Transverse colon (tissue), 4 donors: Measurements from ENCODE around the gene CENPB. TPM values are rescaled to one million over a fixed set of nuclear protein-coding genes. Genes with fewer than 3 reads are reported as not detected.

Experiments used
- DNase-seq: peaks from one replicate; pipeline ENCODE4 v3.0.0-alpha.2; 2019
- H3K27ac ChIP-seq, 4 donors: fragments of 200-600 bp; sonication (generic); 2 replicates each; pipeline ENCODE4 v1.5.1; 2016 to 2018; ENCODE audit warnings: inconsistent platforms in 4 of 4
- H3K27me3 ChIP-seq: fragments of 200-600 bp; sonication (generic); 2 replicates; pipeline ENCODE4 v1.5.1; 2017; ENCODE audit warnings: inconsistent platforms
- H3K36me3 ChIP-seq, 4 donors: fragments of 200-600 bp; sonication (generic); 2 replicates each; pipeline ENCODE4 v1.5.1; 2017 to 2019; ENCODE audit warnings: inconsistent platforms in 4 of 4
- H3K4me1 ChIP-seq, 4 donors: fragments of 200-600 bp; sonication (generic); 2 replicates each; pipeline ENCODE4 v1.5.1; 2017 to 2020; ENCODE audit warnings: inconsistent platforms in 4 of 4
- H3K4me3 ChIP-seq, 4 donors: fragments of 200-600 bp; sonication (generic); 1 replicate in 1 of 4; 2 replicates in 3 of 4; pipeline versions ENCODE4 v1.5.1 to v1.6.1; 2017 to 2019; ENCODE audit warnings: inconsistent platforms in 4 of 4
- H3K9me3 ChIP-seq, 2 donors: fragments of 200-600 bp; sonication (generic); 2 replicates each; pipeline ENCODE4 v1.5.1; 2017 to 2019; ENCODE audit warnings: inconsistent platforms in 2 of 2
- EP300 ChIP-seq: sonication (generic); formaldehyde crosslinking; IDR thresholded peaks from one replicate; pipeline ENCODE4 v1.6.1; 2017; ENCODE audit warnings: antibody characterized with exemption, low read depth
- POLR2A ChIP-seq: fragments of 450-650 bp; IDR thresholded peaks from one replicate; pipeline ENCODE4 v1.6.1; 2016; ENCODE audit warnings: antibody characterized with exemption, mild to moderate bottlenecking, moderate library complexity
- POLR2AphosphoS5 ChIP-seq, 3 donors: sonication (generic); formaldehyde crosslinking; IDR thresholded peaks; one replicate each; pipeline ENCODE4 v1.6.1; 2016; ENCODE audit warnings: antibody characterized with exemption in 3 of 3
- WGBS, 2 donors: methylation state at CpG; one replicate each; pipeline ENCODE4 v1.1.5; 2018; ENCODE audit warnings: low coverage in 1 of 2; 5-methylcytosine and 5-hydroxymethylcytosine counted together
- in situ Hi-C, 4 donors: fragments of 200-750 bp; cut with MboI; loops; one replicate each; pipeline versions ENCODE4 v1.15.0 to v1.15.1; 2017; ENCODE audit warnings: low sequenced_read_pairs in 3 of 4, low pct_ligation_motif_present in 1 of 4, low pct_unique_long_range_greater_than_20kb in 1 of 4
- intact Hi-C: fragments of 100-400 bp; cut with DNase I; formaldehyde crosslinking; loops from one replicate; pipeline ENCODE4 v1.15.1; 2023; ENCODE audit warnings: low total_unique reads
- total RNA-seq, 4 donors: library from RNA; depleted of rRNA; stranded (reverse); fragments of >200 nt; gene quantifications; one replicate each; pipeline ENCODE4 v1.1.0, GENCODE V29; 2016
- TF ChIP-seq, protein P1 (sequence below), 5 experiments: fragments of 200-600 bp in 3 of 5; fragments of 450-650 bp in 2 of 5; sonication (generic) in 3 of 5; IDR thresholded peaks; 1 replicate in 2 of 5; 2 replicates in 3 of 5; pipeline ENCODE4 v1.5.1; 2016 to 2017; ENCODE audit warnings: antibody characterized with exemption in 5 of 5, inconsistent platforms in 3 of 5, mild to moderate bottlenecking in 2 of 5, moderate library complexity in 1 of 5

Gene CENPB
- total RNA-seq, 4 donors from 2014 or later: 66.6 to 83.1 (median 72.8) TPM

- peak overlapping the region; percentile 43 to 73 (median 60) for H3K4me3 ChIP-seq
- peaks cover 0 to 12% (median 3%) of the 10 kb centered on the region in 4 donors for H3K36me3 ChIP-seq
- in situ Hi-C loops: no loop called here
- H3K9me3 ChIP-seq: no peaks in the 10 kb centered on the region
- intact Hi-C loops: no loop called here
- peaks cover 16 to 24% (median 20%) of the 10 kb centered on the region in 4 donors for H3K4me1 ChIP-seq
- peak overlapping the region; percentile 95 to 97 (median 96) for H3K27ac ChIP-seq
- TF ChIP-seq, protein P1, sequence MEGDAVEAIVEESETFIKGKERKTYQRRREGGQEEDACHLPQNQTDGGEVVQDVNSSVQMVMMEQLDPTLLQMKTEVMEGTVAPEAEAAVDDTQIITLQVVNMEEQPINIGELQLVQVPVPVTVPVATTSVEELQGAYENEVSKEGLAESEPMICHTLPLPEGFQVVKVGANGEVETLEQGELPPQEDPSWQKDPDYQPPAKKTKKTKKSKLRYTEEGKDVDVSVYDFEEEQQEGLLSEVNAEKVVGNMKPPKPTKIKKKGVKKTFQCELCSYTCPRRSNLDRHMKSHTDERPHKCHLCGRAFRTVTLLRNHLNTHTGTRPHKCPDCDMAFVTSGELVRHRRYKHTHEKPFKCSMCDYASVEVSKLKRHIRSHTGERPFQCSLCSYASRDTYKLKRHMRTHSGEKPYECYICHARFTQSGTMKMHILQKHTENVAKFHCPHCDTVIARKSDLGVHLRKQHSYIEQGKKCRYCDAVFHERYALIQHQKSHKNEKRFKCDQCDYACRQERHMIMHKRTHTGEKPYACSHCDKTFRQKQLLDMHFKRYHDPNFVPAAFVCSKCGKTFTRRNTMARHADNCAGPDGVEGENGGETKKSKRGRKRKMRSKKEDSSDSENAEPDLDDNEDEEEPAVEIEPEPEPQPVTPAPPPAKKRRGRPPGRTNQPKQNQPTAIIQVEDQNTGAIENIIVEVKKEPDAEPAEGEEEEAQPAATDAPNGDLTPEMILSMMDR (IDR thresholded peaks at IDR 0.05): no peak
- no peak for TF ChIP-seq POLR2AphosphoS5 (IDR thresholded peaks at IDR 0.05)
- no peak for TF ChIP-seq POLR2A
- no peak for TF ChIP-seq EP300
- no peaks in the 10 kb centered on the region for H3K27me3 ChIP-seq
- WGBS, 2 donors: 38 to 49% methylated on average over 19 to 20 of the region's 20 CpGs
- DNase-seq: no peak
Measured at GRCh38 chr20:3820901-3821727, 34.6 kb upstream of the CENPB start.

DNA sequence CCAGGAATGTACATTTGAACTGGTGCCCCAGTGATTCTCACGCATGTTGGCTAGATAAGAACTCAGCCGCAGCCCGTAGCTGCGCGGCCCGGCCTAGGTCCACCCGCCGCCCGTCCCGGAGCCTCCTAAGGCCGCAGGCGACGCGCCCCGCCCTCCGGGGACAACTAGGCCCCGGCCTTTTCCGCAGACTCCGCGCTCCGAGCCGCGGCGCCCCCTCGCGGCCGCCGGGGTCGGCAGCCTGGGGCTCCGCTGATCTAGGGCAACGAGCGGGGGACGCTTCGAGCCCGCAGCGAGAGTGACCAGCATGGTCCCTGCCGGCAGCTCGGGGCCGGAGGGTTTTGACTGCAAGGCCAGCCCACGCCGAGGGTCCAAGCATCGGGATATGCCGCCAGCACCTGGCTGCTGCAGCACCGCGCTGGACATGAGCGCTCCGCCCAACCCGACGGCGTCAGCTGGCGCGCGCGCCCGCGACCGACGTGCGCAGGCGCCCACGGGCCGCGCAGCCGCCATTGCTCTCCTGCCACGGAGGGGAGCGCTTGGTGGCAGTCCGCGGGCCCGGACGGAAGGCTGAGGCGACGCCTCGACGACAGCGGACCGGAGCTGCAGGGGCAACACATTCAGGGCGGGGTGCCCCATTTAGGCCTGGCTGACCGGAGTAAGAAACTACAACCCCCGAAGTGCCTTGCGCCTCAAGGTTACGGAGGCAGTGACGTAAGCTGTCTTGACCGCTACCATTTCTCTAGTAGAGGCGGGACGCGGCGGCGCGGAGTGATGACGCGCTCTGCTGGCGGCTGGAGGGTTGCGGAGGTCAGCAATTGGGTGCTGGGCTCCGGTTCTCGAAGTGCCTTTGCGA lies 33.7 kb upstream of the CENPB start, which contains the start of gene AP5S1:
TSS of gene AP5S1 (plus strand) at position 500 of the 853 bp plus-strand sequence. CDS start 1,571 bp downstream, outside the sequence.
- WGBS, 2 donors: 0% methylated on average over 47 of the region's 96 CpGs; no CpG with 5 or more reads in 1 of the 2 donors
- TF ChIP-seq EP300 (no peak), POLR2AphosphoS5 (IDR thresholded peaks at IDR 0.05) (peak; percentile 81 to 83 (median 82)), POLR2A (peak; percentile 59)
- TF ChIP-seq, protein P1 (IDR thresholded peaks at IDR 0.05): peak; percentile 96 to 100 (median 99)
- H3K9me3 ChIP-seq: no peaks in the 10 kb centered on the region
- peak within 1 kb of the TSS; percentile 95 to 97 (median 96) for H3K27ac ChIP-seq
- H3K4me1 ChIP-seq: peaks cover 16 to 24% (median 20%) of the 10 kb centered on the region in 4 donors
- H3K4me3 ChIP-seq: peak within 1 kb of the TSS; percentile 43 to 73 (median 60)
- in situ Hi-C loops (no loop called here), intact Hi-C loops (no loop called here)
- H3K27me3 ChIP-seq: no peaks in the 10 kb centered on the region
- DNase-seq: peak; percentile 98
- H3K36me3 ChIP-seq: peaks cover 0 to 12% (median 3%) of the 10 kb centered on the region in 4 donors

GRCh38 chr20:3819411-3820047 lies 33.0 kb upstream of the CENPB start:
- DNase-seq: no peak
- in situ Hi-C loops (no loop called here), intact Hi-C loops (loop anchor here (2.0 kb wide), 1 partner anchor 33 kb away; the partner anchor contains the start of gene CENPB)
- WGBS, 2 donors: 61 to 69% methylated on average over 9 to 19 of the region's 20 CpGs
- peak overlapping the region in 3 of 4 donors; percentile 51 to 73 (median 70) for H3K4me3 ChIP-seq
- no peaks in the 10 kb centered on the region for H3K27me3 ChIP-seq
- peak overlapping the region; percentile 95 to 97 (median 96) for H3K27ac ChIP-seq
- H3K9me3 ChIP-seq: no peaks in the 10 kb centered on the region
- no peak for TF ChIP-seq POLR2A
- no peak for TF ChIP-seq EP300
- TF ChIP-seq, protein P1 (IDR thresholded peaks at IDR 0.05): no peak
- peaks cover 0 to 12% (median 3%) of the 10 kb centered on the region in 4 donors for H3K36me3 ChIP-seq
- peaks cover 16 to 24% (median 20%) of the 10 kb centered on the region in 4 donors for H3K4me1 ChIP-seq
